ENCODE data around the gene HS3ST6. TPM values are rescaled to one million over a fixed set of nuclear protein-coding genes. Genes with fewer than 3 reads are reported as not detected.
A peak's percentile ranks its signal among the peaks of the same experiment; 100 is the strongest.

The HS3ST6 gene
- total and polyA plus RNA-seq, 9 of the 15 experiments (the other 6 are each of a cell fraction or from before 2014, with no cell fraction given): not detected

- intact Hi-C loops (cut with micrococcal nuclease): no loop called here
Measured at GRCh38 chr16:1902547-1903219, 15.5 kb downstream of the HS3ST6 start.

GRCh38 chr16:1900452-1900774 lies 17.8 kb downstream of the HS3ST6 start:
- ChIA-PET POLR2A (interaction anchor here (0.9 to 1.0 kb wide), 2 partner anchors 14 to 314 kb away, joined by 3 read pairs; partner anchors contain the start of gene PGP), CTCF (ENCODE audit: low intra/inter-chr PET ratio) (no interaction called here)
- DNase-seq (ENCODE audit: extremely low read depth in 1 of 4, low spot score in 3 of 4): no peak
- Histone ChIP-seq H2AFZ (ENCODE audit: low read depth, low read length) (no peak overlapping the region), H3K9me3 (replicated peaks; ENCODE audit: control insufficient read depth, insufficient read depth, low read depth, low read length) (no peaks in the 10 kb centered on the region), H3K27me3 (ENCODE audit: control insufficient read depth in 2 of 2, insufficient read depth in 2 of 2, low read length in 2 of 2) (peaks cover 50 to 73% of the 10 kb centered on the region in 2 experiments), H3K9me1 (ENCODE audit: control insufficient read depth, insufficient read depth, low read length) (no peaks in the 10 kb centered on the region), H4K20me1 (replicated peaks; ENCODE audit: control insufficient read depth, insufficient read depth, low read length) (0 out of 2 replicates have a peak, but pooled peaks cover 8% of the 10 kb centered on the region), H3K4me3 (no peak overlapping the region), H3K79me2 (ENCODE audit: control insufficient read depth, insufficient read depth, low read length) (no peaks in the 10 kb centered on the region), H3K36me3 (ENCODE audit: control insufficient read depth, insufficient read depth, low read length) (no peaks in the 10 kb centered on the region), H3K9ac (ENCODE audit: insufficient read depth in 1 of 2, low read depth in 2 of 2, low read length in 2 of 2) (no peak overlapping the region), H3K27ac (ENCODE audit: extremely low read depth, low read depth, low read length) (no peak overlapping the region), H3K4me2 (ENCODE audit: insufficient read depth, low read length) (no peak overlapping the region), H3K4me1 (replicated peaks in 1 of 2; ENCODE audit: control insufficient read depth in 2 of 2, insufficient read depth in 2 of 2, low read length in 2 of 2) (peaks cover 0 to 23% of the 10 kb centered on the region in 2 experiments; a peak in 2 of 5 replicates)
- no TSS peak for BruUV-seq (replicated peaks)
- 8% methylated on average over 9 of the region's 9 CpGs for WGBS (ENCODE audit: insufficient coverage, low coverage, missing lambda C conversion rate)
- in situ Hi-C loops (cut with MboI): no loop called here
- intact Hi-C loops (cut with micrococcal nuclease): no loop called here
- no peak for ATAC-seq
- no peak for FAIRE-seq
- TF ChIP-seq ZNF224 (CRISPR knock-in tag; IDR thresholded peaks at IDR 0.05) (no peak), DLX4 (CRISPR knock-in tag; IDR thresholded peaks at IDR 0.05) (no peak), TAL1 (IDR thresholded peaks at IDR 0.05) (no peak), POLR3G (IDR thresholded peaks at IDR 0.05; ENCODE audit: extremely low read depth, insufficient read length, insufficient replicate concordance) (no peak), ZNF134 (CRISPR knock-in tag; conservative IDR thresholded peaks at IDR 0.05) (no peak), PHB2 (IDR thresholded peaks at IDR 0.05; ENCODE audit: low read depth) (no peak), TFE3 (CRISPR knock-in tag; IDR thresholded peaks at IDR 0.05) (no peak), DDX20 (tag; IDR thresholded peaks at IDR 0.05; ENCODE audit: low read depth) (no peak), MNT (conservative IDR thresholded peaks at IDR 0.05) (no peak), NR1H2 (CRISPR knock-in tag; IDR thresholded peaks at IDR 0.05) (no peak), SMAD3 (CRISPR knock-in tag; conservative IDR thresholded peaks at IDR 0.05) (no peak), ZFPM2 (CRISPR knock-in tag; IDR thresholded peaks at IDR 0.05) (no peak)

More at GRCh38 chr16:1902547-1903219, 15.5 kb downstream of the HS3ST6 start:
- no peaks in the 10 kb centered on the region for H3K79me2 ChIP-seq (ENCODE audit: control insufficient read depth, insufficient read depth, low read length)
- no TSS peak for BruUV-seq (replicated peaks)
- WGBS (ENCODE audit: insufficient coverage, low coverage, missing lambda C conversion rate): 11% methylated on average over 19 of the region's 20 CpGs
- H3K4me2 ChIP-seq (ENCODE audit: insufficient read depth, low read length): no peak overlapping the region
- ChIA-PET POLR2A (interaction anchor here (0.7 kb wide), 1 partner anchor 18 kb away, joined by 3 read pairs; no protein-coding TSS in a partner anchor), CTCF (ENCODE audit: low intra/inter-chr PET ratio) (no interaction called here)
- peak overlapping the region in 1 of 2 experiments; percentile 26; a peak in 1 of 4 replicates for H3K9ac ChIP-seq (ENCODE audit: insufficient read depth in 1 of 2, low read depth in 2 of 2, low read length in 2 of 2)
- ATAC-seq (no peak), FAIRE-seq (no peak), DNase-seq (ENCODE audit: extremely low read depth in 1 of 4, low spot score in 3 of 4) (no peak)
- no peaks in the 10 kb centered on the region for H3K9me3 ChIP-seq (replicated peaks; ENCODE audit: control insufficient read depth, insufficient read depth, low read depth, low read length)
- H3K4me1 ChIP-seq (replicated peaks in 1 of 2; ENCODE audit: control insufficient read depth in 2 of 2, insufficient read depth in 2 of 2, low read length in 2 of 2): peaks cover 0 to 32% of the 10 kb centered on the region in 2 experiments; a peak in 2 of 5 replicates
- H2AFZ ChIP-seq (ENCODE audit: low read depth, low read length): no peak overlapping the region
- 0 out of 2 replicates have a peak, but pooled peaks cover 8% of the 10 kb centered on the region for H4K20me1 ChIP-seq (replicated peaks; ENCODE audit: control insufficient read depth, insufficient read depth, low read length)
- H3K27ac ChIP-seq (ENCODE audit: extremely low read depth, low read depth, low read length): no peak overlapping the region
- no peak overlapping the region for H3K4me3 ChIP-seq
- H3K36me3 ChIP-seq (ENCODE audit: control insufficient read depth, insufficient read depth, low read length): no peaks in the 10 kb centered on the region
- no peaks in the 10 kb centered on the region for H3K9me1 ChIP-seq (ENCODE audit: control insufficient read depth, insufficient read depth, low read length)
- in situ Hi-C loops (cut with MboI): no loop called here
- peaks cover 43 to 79% of the 10 kb centered on the region in 2 experiments for H3K27me3 ChIP-seq (ENCODE audit: control insufficient read depth in 2 of 2, insufficient read depth in 2 of 2, low read length in 2 of 2)
- TF ChIP-seq ZNF778 (CRISPR knock-in tag; IDR thresholded peaks at IDR 0.05): no peak
